Right forelimb (tissue), 1 donor: ENCODE measurements around the gene AP2A1.
A peak's percentile ranks its signal among the peaks of the same experiment; 100 is the strongest.

Experiments
- DNase-seq: peaks from one replicate; pipeline ENCODE4 v3.0.0-alpha.2; 2018

AP2A1 gene

GRCh38 chr19:49766007-49766929, 533 bp upstream of the AP2A1 start:
- peak; percentile 100 for DNase-seq

- DNase-seq = no peak
Observed at GRCh38 chr19:49767381-49767780, 580 bp downstream of the AP2A1 start.

- DNase-seq = no peak
Observed at GRCh38 chr19:49767967-49768581, 1.3 kb downstream of the AP2A1 start.

- DNase-seq = no peak
Observed at GRCh38 chr19:49770529-49770928, 3.7 kb downstream of the AP2A1 start.

DNA sequence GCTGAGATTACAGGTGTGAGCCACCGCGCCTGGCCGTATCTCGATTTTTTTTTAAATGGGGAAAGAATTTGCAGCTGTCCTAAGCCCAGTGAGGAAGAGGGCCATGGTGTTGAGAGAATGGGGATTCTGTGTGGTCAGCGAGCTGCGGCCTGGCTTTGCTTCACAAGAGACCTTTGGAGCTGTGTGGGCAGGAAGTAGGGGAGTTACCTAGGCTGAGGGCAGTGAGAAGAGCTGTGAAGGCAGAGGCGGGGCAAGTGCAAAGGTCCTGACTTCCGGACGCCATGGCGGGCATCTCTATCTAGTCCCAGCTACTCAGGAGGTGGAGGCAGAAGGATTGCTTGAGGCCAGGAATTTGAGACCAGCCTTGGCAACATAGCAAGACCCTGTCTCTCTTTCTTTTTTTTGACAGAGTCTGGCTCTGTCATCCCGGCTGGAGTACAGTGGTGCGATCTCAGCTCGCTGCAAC, 4.9 kb downstream of the AP2A1 start:
- no peak for DNase-seq

DNA sequence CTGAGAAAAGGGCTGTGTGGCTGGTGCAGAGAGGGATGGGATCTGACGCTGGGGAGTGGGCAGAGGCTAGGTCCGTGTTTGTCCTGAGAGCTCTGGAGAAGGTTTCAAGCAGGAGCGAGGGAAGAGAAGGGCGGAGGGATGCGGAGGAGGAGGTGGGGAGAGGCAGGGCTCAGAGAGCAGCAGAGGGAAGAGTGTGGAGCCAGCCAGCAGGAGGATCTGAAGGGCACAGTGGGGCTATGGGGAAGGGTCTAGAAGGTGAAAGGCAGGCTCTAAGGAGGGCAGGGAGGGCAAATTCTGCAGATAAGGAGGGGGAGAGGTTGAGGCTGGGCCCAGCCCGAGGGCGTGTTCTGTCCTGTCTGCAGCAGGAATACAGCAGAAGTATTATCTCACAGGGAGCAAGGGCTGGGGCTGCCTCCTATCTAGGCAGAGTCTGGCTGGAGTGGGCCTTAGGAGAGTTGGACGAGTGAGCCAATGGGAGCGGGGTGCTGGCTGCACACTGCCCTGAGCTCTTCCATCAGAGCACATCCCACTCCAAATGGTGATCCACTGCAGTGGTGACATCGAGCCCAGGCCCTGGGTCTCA, 6.1 kb downstream of the AP2A1 start:
- DNase-seq = no peak

- no peak for DNase-seq
Observed at GRCh38 chr19:49773663-49774350, 7.0 kb downstream of the AP2A1 start.

- DNase-seq = no peak
Observed at GRCh38 chr19:49774969-49775368, 8.2 kb downstream of the AP2A1 start.

- DNase-seq = no peak
Observed at GRCh38 chr19:49775742-49776370, 9.1 kb downstream of the AP2A1 start.

GRCh38 chr19:49776371-49776764, 9.6 kb downstream of the AP2A1 start:
- no peak for DNase-seq

DNA sequence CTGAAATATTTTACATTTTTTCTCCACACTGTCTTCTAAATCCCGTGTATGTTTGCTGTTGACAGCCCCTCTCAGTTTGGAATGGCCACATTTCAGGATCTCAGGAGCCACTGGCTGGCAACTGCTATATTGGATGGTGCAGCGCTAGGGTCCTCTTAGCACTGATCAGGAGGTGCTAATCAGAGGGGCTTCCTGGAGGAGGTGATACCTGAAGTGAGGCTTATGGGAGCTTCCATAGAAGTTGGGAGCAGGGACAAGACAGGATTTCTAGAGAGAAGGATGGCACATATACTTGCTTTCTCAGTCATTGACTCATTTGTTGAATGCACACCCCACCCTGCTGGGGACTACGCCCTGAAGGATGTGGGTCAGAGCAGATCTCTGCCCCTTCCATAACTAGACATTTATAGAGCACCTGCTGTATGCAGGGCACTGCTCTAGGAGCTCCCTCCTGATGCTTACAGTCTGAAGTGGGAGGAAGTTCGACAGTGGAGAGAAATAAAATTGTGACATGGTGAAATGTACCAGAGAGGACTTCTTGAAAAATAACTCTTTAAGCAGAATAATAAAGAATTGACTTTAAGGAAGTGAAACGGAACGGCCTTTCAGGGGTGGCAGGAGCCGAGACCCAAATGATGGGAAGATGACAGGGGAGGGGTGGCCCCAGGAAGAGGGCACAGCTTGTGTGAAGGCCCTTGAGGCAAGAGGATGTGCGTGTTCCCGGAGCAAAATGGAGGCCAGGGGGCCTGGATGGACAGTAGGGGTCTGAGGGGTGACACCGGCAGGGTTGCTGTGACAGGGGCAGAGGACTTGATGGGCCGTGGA, 13.1 kb downstream of the AP2A1 start:
- no peak for DNase-seq

GRCh38 chr19:49780861-49781260, 14.1 kb downstream of the AP2A1 start:
- no peak for DNase-seq

DNA sequence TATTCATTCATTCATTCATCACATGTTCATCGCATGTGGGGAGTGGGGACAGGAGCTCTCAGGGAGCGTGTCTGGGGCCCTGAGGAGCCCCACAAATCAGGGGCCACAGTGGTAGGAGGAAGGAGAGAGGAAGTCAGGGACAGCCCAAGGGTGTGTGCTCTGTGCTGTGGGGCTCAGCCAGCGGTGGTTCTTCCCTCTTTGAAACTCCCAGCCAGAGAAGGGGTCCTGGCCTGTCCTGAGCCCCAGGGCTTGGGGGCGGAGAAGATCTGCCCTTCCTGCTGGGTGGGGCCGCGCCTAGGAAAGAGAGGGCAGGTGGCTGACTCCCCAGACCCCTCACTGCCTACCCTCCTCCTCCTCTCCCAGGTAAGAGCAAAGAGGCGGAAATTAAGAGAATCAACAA, 14.6 kb downstream of the AP2A1 start:
- no peak for DNase-seq

DNA sequence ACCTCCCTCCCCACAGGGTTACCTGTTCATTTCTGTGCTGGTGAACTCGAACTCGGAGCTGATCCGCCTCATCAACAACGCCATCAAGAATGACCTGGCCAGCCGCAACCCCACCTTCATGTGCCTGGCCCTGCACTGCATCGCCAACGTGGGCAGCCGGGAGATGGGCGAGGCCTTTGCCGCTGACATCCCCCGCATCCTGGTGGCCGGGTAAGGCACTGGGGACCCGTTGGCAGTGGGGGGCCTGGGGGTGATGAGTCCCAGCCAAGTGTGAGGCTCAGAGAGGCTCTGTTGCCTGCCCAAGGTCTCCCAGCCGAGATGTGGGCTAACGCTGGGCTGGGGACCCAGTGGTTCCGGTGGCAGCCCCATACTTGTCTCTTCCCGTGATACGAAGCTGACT, 15.7 kb downstream of the AP2A1 start:
- DNase-seq = no peak

DNA sequence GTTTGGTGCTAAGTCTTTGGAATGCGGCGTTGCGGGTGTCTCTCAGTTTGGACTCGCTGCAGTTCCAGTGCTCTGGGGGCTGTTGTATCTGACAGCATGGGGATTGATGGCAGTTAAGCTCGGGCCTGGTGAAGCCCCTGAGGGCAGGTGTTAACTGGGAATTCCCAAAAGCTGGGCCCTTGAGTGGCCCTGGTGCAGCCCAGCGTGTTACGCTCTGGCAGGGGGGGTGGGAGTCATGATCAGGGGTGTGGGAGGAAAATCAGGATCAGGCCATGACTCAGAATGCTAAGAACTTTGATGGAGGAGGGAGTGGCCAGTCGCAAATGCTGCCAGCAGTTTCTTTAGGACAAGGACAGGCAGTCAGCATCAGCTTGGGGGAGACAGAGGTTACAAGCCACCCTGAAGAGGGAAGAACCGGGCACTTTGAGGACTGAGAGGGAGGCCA, 19.6 kb downstream of the AP2A1 start:
- no peak for DNase-seq

GRCh38 chr19:49787746-49788145, 20.9 kb downstream of the AP2A1 start:
- no peak for DNase-seq

DNA sequence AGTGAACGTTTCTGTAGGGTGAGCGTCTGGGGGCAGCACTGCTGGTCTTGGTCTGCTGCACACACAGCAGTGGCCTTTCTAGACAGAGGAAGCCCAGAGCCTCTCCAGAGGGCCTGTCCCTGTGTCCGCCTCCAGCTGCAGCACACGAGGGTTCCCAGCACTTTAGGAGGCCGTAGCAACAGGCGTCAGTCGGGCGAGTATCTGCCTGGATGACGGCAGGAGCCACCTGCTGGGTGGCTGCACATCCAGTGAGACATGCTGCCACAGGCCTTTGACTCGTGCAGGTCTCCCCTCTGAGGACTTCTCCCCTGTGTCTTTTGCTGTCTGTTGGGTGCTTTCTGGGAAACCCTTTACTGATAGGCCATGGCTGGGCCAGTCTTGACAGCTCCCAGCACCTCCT, 22.1 kb downstream of the AP2A1 start:
- DNase-seq = no peak

DNA sequence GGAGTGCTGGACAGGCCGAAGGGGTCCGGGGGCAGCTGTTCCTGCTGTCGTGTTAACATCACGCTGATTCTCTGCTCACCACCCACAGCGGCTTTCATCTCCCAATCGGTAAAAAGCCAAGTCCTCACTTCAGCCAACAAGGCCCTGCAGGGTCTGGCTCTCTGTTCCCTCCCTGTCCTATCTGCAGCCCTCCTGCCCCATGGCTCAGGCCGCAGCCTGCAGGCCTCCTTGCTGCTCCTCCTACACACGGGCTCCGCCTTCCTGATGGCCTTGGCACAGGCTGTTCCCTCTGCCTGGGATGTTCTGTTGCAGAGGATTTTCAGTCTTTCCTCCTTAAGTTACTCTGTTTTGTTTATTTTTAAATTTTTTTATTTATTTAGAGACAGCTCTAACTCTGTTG, 24.1 kb downstream of the AP2A1 start:
- no peak for DNase-seq

- DNase-seq = no peak
Observed at GRCh38 chr19:49791776-49792445, 25.1 kb downstream of the AP2A1 start.

- DNase-seq = no peak
Observed at GRCh38 chr19:49792829-49793560, 26.2 kb downstream of the AP2A1 start.

DNA sequence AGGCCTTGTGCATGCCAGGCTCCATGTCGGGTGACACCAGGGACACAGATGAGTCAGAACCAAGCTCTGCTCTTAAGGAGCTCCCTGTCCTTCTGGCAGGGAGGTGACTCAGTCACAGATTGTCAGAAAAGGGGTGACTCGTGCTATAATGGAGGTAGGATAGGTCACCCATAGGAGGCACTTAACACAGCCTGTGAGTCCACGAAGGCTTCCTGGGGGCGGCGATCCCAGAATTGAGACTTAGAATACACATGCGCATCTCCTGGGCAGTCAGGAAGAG, 26.7 kb downstream of the AP2A1 start:
- DNase-seq = no peak
